ENCODE measurements around the gene FBXO40.

Gene FBXO40

DNA sequence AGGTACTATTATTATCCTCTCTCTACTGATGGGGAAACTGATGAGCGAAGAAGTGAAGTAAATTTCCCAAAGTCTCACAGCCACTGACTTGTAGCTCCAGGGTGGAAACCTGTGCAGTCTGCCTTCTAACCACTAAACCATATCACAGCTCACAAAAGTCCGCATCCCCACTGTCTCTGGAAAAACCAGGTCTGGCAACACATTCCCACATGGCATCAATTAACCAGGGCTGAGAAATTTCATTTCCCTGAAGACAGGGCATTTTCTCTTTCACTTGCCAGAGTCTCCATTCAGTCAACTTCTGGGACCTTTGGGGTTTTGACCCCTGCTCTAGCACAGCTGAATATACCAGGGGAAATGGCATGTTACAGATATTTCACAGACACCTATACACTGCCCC is 26.5 kb downstream of the FBXO40 start:
- DNase-seq (ENCODE audit: low spot score), result no peak

DNA sequence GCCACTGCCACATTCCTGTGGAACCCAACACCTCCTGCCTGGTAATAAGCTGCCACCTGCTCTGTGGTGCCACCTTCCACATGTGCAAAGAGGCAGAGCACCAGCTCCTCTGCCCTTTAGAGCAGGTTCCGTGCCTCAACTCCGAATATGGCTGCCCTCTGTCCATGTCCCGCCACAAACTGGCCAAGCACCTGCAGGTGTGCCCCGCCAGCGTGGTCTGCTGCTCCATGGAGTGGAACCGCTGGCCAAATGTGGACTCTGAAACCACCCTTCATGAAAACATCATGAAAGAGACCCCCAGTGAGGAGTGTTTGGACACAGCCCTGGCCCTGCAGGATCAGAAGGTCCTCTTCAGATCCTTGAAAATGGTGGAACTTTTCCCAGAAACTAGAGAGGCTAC is 28.3 kb downstream of the FBXO40 start:
- DNase-seq (ENCODE audit: low spot score), result no peak

DNA sequence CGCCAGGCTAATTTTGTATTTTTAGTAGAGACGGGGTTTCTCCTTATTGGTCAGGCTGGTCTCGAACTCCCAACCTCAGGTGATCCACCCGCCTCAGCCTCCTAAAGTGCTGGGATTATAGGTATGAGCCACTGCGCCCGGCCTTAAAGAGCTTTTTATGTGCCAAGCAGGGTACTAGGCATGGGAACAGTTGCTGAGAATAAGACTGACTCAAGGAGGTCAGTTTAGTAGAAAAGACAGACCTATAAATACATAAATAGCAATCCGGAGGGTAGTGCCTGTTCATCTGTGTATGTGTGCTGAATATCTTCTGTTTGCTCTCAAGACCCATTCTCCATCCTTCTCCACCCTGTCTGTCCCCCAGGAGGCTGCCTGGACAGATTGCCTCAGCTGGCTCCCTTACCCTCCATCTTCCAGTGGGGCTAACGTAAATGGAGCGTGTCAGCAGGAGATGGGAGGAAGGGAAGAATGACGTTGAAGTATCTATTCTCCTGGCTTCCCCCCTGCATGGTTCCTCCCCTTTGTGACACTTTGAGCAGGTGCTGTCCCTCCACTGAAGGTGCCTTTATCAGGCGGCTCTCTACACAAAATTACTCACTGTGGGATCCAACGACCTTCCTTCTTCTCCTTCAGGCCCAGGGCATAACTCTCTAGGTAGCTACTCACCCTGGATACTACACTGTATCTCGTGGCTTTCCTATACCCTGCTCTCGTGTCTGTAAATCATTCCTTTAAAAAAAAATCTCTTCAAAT is 31.1 kb downstream of the FBXO40 start:
- no peak for DNase-seq (ENCODE audit: low spot score)

DNA sequence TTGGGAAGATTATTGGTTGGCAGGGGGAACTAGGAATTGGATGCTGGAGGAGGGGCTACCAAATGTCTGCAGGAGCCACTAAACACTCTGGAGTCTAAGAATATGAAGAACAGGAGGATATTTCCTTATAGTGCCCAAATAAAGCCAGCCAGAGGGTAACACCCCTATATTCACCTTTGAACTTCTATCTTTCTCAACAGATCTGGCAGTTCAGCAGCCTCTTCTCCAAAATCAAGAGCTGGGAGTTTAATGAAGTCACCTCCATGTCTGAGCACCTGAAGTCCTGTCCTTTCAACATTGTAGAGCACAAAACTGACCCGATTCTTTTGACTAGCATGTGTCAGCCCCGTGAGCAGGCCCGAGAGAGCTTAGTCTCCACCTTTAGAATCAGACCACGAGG is 33.3 kb downstream of the FBXO40 start:
- DNase-seq (ENCODE audit: low spot score), result no peak

DNA sequence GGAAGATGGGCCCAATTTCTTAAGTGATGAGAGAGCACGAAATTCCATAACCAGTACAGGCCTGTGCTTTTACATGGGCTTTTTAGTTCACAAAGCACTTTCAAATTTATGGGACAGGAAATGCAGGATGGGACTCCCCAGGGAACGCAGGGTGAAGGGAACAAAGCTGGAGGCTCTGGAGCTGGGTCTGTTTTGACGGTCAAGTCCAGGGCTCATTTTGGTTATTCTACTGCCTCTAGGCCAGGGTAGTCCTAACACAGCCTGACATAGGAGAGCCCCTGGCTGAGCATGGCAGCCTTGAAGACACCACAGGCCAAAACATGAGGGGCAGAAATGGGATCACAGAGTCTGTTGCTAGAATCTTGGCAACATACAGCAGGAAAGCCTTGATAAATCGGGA is 34.0 kb downstream of the FBXO40 start:
- no peak for DNase-seq (ENCODE audit: low spot score)

DNA sequence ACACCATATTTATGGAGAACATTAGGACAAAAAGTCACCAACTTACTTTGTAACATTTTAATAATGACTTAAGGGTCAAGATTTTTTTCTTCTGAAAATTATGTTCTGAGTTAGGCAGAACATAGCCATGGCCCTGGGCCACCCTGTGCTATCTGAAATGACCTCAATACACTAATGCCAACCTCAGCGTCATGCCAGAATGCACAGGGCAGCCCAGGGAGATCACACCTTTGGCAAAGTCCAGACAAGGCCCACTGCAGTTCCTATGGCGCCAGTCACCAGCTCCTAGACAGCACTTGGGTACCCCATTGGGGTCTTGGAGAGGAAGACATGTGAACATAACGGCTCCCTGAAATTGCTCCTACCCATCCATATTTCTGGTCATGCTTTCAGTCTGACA is 34.4 kb downstream of the FBXO40 start:
- no peak for DNase-seq (ENCODE audit: low spot score)

DNA sequence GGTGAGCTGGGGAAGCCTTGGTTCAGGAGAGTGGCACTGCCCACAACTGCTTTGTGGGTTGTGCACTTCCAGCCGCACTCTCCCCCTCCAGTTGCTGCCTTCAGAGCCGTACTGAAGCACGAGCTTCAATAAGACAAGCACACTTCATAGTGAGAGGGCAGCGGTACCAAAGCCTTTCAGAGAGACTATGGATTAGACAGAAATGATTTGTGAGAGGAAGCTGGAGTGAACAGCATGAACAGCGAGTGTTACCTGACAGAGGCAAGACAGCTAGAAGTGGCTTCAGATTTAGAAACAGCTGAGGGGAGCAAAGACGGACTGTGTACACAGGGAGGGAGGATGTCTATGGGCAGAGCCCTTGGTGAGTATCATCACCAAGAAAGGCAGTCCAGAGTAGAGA is 36.4 kb downstream of the FBXO40 start:
- DNase-seq (ENCODE audit: low spot score), result no peak

DNA sequence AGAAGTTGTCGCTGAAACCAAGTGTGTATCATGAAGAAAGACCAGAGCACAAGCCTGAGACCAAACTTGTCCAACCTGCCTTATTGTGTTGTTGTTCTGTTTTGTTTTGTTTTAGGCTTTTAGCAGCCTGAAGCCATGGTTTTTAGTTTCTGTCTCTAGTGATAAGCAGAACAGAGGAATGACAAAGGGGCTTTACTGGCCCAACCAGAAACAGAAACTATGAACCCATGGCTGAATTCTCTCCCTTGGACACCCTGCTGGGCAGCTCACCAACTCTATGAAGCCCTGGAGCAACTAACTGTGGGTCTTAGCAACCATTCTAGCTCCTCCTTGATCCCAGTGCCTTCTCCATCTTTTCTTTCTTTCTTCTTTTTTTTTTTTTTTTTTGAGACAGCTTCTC is 37.2 kb downstream of the FBXO40 start:
- DNase-seq (ENCODE audit: low spot score), result no peak

DNA sequence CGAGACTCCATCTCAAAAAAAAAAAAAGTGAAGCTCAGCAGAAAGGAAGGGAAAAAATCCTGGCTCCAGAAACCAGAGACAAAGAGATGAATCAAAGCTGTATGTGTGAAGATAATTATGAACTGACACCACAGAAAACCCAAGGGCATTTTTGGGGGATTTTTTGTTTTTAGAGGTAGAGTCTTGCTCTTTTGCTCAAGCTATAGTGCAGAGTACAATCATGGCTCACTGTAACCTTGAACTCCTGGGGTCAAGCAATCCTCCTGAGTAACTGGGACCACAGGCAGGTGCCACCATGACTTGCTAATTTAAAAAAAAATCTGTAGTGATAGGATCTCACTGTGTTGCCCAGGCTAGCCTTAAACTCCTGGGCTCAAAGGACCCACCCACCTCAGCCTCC is 44.7 kb downstream of the FBXO40 start:
- DNase-seq (ENCODE audit: low spot score), result no peak

DNA sequence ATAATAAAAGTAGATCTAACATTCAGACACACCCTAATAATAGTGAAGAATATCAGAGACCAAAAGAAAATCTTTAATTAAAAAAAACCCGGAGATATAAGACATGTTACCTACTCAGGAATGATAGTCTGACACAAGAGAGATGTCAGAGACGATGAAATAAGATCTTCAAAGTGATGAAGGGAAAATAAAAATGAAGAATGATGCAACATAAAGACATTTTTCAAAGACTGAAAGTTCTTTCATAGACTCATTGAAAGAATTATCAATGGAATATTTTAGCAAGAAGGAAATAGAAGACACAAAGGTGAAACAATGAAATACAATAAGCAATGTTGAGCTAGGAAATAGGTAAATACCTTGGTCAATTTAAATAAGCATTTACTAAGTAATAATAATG is 47.9 kb downstream of the FBXO40 start:
- no peak for DNase-seq (ENCODE audit: low spot score)

DNA sequence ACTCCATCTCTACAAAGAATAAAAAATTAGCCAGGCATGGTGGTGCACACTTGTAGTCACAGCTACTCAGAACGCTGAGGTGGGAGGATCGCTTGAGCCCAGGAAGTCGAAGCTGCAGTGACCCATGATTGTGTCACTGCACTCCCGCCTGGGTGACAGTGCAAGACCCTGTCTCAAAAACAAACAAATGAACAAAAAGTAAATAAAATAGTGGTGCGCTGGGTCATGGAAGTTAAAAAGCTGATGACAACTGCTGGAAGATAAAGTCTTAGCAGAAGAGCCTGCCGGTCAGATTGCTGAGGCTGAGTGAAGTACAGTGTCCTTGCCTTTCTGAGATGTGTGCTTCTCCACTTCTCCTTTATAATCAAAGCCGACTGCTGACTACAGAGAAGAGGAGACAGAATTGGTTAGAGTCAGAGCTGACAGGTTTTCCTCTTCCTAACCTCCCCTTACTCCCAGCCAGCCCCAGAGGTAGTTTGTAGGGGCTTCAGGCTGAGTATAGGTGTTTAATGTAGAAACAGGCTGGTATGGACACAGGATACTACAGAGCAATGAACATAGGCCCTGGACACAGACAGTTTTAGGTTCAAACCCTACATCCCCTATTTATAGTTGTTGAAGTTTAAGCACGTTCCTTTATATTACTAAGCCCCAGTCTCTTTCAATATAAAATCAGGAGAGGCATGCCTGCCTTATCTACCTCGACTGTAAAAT is 49.6 kb downstream of the FBXO40 start:
- DNase-seq (ENCODE audit: low spot score), result no peak

DNA sequence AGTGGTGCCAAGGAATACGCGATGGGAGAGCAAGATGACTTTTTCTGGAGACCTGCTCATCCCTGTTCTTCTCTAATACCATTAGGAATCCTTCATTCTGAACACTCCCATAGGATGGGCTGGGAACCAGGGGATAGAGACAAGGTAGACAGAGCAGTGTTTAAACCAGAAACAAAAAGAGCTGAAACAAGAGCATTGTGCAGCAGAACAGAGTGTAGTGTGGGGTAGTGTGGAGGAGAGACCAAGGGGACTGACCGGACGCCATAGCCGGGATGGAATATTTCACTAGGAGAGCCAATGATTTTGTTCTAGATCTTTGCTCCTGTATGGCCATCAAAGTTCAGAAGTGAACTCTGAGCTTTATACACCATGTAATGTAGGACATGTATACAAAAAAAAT is 51.9 kb downstream of the FBXO40 start:
- DNase-seq (ENCODE audit: low spot score), result no peak

DNA sequence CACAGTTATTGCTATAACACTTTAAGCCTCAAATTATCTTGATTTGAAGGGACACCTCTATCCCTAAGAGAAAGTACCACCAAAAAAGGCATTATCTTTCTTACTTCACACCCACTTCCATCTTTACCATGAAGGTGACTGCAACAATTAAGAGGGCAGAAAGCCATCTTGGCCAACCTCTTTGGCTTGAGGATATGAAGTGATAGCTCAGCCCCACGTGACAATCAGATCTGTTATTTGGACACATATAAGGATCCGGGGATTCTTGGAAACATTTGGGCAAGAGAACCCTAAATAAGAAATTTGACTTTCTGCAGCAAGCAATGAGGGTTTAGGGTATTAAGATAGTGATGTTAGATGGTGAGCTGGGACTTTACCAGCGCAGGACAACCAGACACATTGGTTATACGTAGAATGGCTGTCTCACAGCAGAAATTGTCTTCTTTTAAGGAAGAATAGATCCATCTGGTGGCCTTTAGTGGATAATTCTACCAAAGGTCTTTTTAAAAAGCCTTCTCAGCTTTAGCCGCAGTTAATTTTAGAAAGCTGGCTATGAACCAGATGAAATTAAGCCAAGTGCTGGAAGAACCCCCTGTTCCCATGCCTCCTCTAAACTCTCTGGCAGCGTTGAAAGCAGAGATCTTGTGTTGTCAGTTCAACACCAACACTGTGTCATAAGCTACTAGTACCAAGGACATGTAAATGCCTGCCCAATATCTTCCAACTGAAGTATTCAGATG is 55.2 kb downstream of the FBXO40 start:
- no peak for DNase-seq (ENCODE audit: low spot score)

DNA sequence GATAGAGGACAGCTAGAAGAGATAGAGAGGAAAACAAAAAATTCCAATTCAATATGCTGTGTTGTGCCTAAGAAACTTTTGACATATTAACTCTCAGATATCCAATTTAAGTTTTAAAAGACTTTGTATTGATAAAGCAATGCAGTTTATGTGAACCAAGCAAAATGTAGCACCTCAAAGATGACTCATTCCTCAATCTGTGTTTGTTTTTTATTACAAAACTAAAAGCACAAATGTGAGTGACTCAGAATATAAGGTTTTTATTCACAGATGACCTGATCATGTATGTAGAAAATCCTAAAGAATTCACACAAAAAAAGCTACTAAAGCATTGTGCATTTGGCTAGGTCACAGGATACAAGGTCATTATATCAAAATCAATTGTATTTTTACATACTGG is 56.5 kb downstream of the FBXO40 start:
- DNase-seq (ENCODE audit: low spot score), result no peak

DNA sequence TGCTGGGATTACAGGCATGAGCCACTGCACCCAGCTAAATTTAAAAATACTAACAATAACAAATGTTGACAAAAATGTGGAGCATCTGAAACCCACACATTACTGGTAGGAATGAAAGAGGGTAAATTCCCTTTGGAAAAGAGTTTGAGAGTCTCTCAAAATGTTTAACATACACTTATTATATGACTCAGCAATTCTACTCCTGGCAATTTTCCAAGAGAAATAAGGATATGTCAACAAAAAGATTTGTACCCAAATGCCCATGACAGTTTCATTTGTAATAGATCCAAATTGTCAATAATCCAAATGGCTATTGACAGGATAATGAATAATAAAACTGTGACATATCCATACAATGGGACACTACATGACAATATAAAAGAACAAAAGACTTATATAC is 58.5 kb downstream of the FBXO40 start:
- DNase-seq (ENCODE audit: low spot score), result no peak

DNA sequence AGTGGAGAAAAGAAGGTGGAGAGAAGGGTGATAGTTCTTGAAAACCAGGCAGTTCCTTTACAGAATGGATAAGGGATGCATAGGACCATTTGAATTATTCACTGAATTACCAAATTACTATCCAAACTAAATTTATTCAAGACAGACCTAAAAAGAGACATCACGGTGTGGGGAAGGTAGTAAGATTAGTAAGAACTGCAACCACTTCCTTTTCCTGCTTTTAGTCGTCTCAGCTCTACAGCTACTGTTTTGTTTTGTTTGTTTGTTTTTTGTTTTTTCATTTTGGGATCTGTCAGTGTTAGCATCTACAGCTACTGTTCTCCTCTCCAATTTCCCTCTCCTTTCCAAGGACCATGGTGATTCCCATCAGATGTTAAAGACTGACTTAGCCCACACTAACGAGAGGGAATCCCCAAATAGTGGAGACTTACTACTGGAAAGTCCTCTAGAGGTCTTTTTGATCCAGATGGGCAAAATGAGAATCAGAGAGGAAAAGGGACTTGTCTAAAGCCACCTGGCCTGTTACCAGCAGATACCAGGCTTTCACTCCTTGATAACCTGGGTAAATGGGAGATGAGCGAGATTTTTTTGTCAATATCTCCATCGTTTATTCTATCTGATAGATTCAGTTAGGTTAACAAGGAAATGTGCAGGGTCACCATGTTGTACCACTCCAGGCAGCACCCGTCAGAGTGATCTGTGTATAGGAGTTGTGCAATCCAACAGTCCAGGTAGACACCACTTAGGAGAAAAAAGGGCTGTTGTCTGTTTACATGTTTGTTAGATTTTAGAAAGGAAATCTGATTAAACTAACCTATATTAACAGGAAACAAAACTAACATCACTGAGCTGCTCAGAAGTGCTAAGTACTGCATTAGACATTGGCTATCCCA is 61.6 kb downstream of the FBXO40 start:
- no peak for DNase-seq (ENCODE audit: low spot score)

DNA sequence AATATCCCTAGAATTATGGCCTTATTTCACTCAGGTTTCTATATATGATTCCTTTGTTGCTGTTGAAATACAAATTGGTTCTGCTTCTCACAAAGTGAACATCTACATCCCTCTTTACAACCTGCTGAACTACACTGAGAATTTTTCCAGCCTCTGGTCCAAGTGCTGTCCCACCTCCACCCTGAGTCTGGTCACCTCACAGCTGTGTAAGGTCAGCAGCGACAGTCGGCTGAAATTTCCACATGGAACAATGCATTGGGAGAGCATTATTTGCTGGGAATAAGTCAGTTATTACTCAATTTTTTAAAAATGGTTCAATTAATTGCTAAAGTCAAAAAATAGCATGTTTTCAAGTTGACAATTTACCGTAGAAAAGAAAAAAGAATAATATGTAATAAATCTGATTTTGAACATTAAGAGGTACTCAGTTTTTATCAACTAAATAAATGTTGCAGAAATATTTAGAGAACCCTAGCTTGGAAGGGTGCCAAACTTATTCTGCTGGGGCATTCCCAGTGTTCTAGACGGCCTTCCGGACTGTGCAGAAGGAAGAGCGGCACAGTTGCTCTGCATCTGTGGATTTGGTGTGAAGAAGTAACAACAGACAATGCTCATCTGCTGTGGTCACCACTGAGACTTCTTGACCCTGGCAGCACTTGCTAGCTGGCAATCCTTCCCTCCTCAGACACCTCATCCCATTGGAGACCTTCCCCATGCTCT is 65.7 kb downstream of the FBXO40 start:
- no peak for DNase-seq (ENCODE audit: low spot score)

DNA sequence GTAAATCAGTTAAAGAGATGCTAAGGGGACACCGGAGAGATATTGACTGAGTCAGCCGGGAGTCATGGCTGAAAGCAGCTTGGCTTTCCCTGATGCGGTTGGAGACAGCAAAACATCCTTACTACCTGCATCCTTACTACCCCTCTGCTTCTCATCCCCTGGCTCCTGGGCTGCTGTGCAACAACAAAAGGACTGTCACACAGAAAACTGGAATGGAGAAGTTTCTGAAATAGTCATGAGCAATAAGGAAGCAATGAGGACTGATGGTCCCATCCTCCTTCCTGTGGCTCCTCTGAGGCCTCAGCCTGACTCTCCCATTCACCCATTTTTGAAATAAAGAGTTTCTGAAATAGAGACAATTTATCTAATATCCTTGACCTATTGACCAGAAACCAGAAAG is 66.4 kb downstream of the FBXO40 start:
- DNase-seq (ENCODE audit: low spot score), result no peak

DNA sequence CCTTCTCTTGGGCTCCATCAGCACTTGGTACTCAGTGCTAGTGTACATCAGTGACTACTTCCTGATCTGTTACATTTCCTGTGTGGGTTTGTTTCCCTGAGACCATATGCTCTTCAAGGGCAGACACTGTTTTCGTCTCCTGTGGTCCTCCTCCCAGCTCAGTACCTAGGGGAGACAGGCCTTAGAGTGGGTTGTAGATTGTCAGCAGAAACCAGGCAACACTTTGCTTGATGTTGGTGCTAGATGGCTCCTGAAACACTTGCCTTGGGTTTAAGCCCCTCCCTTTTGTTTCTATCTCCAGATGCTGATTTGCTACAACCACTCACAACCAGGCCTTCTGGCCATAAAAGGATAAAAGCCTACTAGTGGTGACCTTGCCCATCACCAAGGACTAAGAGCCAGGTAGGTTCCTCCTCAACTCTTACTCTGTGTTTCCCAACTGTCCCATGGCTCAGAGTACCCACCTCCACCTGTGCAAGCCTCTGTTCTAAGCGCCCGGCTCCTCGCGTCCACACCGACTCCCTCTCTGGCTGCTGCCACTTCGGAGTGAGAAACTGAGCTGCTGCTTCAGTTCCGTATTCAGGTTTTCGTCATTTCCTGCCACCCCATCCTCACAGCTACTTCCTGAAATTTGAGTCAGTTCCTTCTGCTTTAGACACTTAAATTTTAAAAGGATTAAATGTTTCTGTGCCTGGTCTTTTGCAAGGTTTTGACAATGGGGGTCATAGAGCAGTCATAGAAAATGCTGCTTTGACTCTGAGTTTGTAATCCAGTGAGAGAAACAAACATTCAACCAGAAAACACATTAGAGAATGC is 67.4 kb downstream of the FBXO40 start, which contains the start of gene HCLS1:
TSS of gene HCLS1 (minus strand) at position 548 of the 816 bp plus-strand sequence. CDS start 2,556 bp downstream, outside the sequence.
- no peak for DNase-seq (ENCODE audit: low spot score)

DNA sequence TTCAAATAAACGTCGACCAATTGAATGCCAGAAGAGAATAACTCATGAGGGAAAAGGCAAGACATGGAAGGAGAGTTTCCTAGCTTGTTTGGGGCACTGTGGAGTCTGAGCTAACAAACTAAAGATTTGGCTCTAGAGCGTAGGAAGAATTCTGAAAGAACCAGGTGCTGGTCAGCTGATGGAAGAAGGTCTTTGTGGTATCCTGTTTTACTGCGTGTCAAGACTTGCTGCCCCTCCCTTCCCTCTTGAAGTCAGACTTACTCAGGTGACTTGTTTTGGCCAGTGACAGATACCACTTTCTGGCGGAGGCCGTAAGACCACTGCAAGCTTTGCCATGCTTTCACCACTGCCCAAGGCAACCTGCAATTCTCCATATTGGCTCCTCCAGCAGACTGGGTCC is 68.2 kb downstream of the FBXO40 start:
- DNase-seq (ENCODE audit: low spot score), result no peak
